Uterus (tissue), 4 donors: ENCODE measurements around the gene VAT1L. TPM values are rescaled to one million over a fixed set of nuclear protein-coding genes. Genes with fewer than 3 reads are reported as not detected.

Source experiments
- DNase-seq, 2 donors: peaks; one replicate each; pipeline ENCODE4 v3.0.0-alpha.2; 2019 to 2020
- H3K27ac ChIP-seq, 2 donors: fragments of 200-600 bp; sonication (generic); 1 replicate in 1 of 2; 2 replicates in 1 of 2; pipeline ENCODE4 v1.5.1; 2016 to 2018
- H3K27me3 ChIP-seq, 2 donors: fragments of 200-600 bp; sonication (generic); one replicate each; pipeline ENCODE4 v1.5.1; 2018 to 2019; ENCODE audit warnings: control low read depth in 1 of 2
- H3K36me3 ChIP-seq, 2 donors: fragments of 200-600 bp; sonication (generic); one replicate each; pipeline ENCODE4 v1.5.1; 2019; ENCODE audit warnings: control low read depth in 1 of 2
- H3K4me1 ChIP-seq, 2 donors: fragments of 200-600 bp; sonication (generic); one replicate each; pipeline ENCODE4 v1.5.1; 2018 to 2019; ENCODE audit warnings: control low read depth in 1 of 2
- H3K4me3 ChIP-seq, 2 donors: fragments of 200-600 bp; sonication (generic); 1 replicate in 1 of 2; 2 replicates in 1 of 2; pipeline ENCODE4 v1.5.1; 2018 to 2019; ENCODE audit warnings: mild to moderate bottlenecking in 1 of 2
- H3K9me3 ChIP-seq, 2 donors: fragments of 200-600 bp; sonication (generic); one replicate each; pipeline ENCODE4 v1.5.1; 2019; ENCODE audit warnings: control low read depth in 1 of 2
- CTCF ChIP-seq, 4 experiments: fragments of 200-600 bp in 2 of 4; fragments of 450-650 bp in 2 of 4; sonication (generic) in 2 of 4; IDR thresholded peaks; one replicate each; pipeline ENCODE4 v1.5.1; 2016 to 2019; ENCODE audit warnings: antibody characterized with exemption in 4 of 4, mild to moderate bottlenecking in 2 of 4, moderate library complexity in 1 of 4
- POLR2A ChIP-seq, 2 donors: fragments of 450-650 bp; IDR thresholded peaks; one replicate each; pipeline ENCODE4 v1.6.1; 2016; ENCODE audit warnings: antibody characterized with exemption in 2 of 2, mild to moderate bottlenecking in 1 of 2, moderate library complexity in 1 of 2
- intact Hi-C: fragments of 100-400 bp; cut with DNase I; formaldehyde crosslinking; loops from one replicate; pipeline ENCODE4 v1.15.1; 2023; ENCODE audit warnings: low total_unique reads
- total RNA-seq, 4 donors: library from RNA; depleted of rRNA in 3 of 4; stranded (reverse); fragments of >200 nt in 3 of 4; gene quantifications; one replicate each; pipeline versions ENCODE4 v1.1.0 to v1.2.4, GENCODE V29; 2014 to 2023
- donor health status: DM: yes; HTN: yes; CAD: no.

Gene VAT1L
- total RNA-seq, 4 donors from 2014 or later = 0.29 to 3.8 (median 1.7) TPM

GRCh38 chr16:77899416-77899815 lies 111.1 kb downstream of the VAT1L start:
- intact Hi-C loops = no loop called here

GRCh38 chr16:77905374-77905920 lies 117.1 kb downstream of the VAT1L start:
- Histone ChIP-seq H3K27ac (no peak overlapping the region), H3K27me3 (no peaks in the 10 kb centered on the region), H3K36me3 (no peaks in the 10 kb centered on the region), H3K4me1 (no peaks in the 10 kb centered on the region), H3K9me3 (no peaks in the 10 kb centered on the region), H3K4me3 (no peak overlapping the region)
- intact Hi-C loops = no loop called here
- no peak for DNase-seq
- TF ChIP-seq CTCF (IDR thresholded peaks at IDR 0.05) (no peak), POLR2A (IDR thresholded peaks at IDR 0.05) (no peak)

More at GRCh38 chr16:77899416-77899815, 111.1 kb downstream of the VAT1L start:
- Histone ChIP-seq H3K4me1 (no peaks in the 10 kb centered on the region), H3K27ac (no peak overlapping the region), H3K27me3 (no peaks in the 10 kb centered on the region), H3K4me3 (no peak overlapping the region), H3K36me3 (no peaks in the 10 kb centered on the region), H3K9me3 (no peaks in the 10 kb centered on the region)
- DNase-seq = no peak
- TF ChIP-seq POLR2A (IDR thresholded peaks at IDR 0.05) (no peak), CTCF (IDR thresholded peaks at IDR 0.05) (no peak)

GRCh38 chr16:77910021-77910420 lies 121.7 kb downstream of the VAT1L start:
- no peaks in the 10 kb centered on the region for H3K36me3 ChIP-seq
- no peaks in the 10 kb centered on the region for H3K4me1 ChIP-seq
- H3K9me3 ChIP-seq = no peaks in the 10 kb centered on the region
- intact Hi-C loops = no loop called here
- no peak for DNase-seq
- no peak overlapping the region for H3K4me3 ChIP-seq
- H3K27me3 ChIP-seq = no peaks in the 10 kb centered on the region
- TF ChIP-seq POLR2A (IDR thresholded peaks at IDR 0.05) = no peak
- no peak for TF ChIP-seq CTCF (IDR thresholded peaks at IDR 0.05)
- no peak overlapping the region for H3K27ac ChIP-seq

- TF ChIP-seq CTCF (IDR thresholded peaks at IDR 0.05) = no peak
- TF ChIP-seq POLR2A (IDR thresholded peaks at IDR 0.05) = no peak
- H3K36me3 ChIP-seq = no peaks in the 10 kb centered on the region
- no peak for DNase-seq
- H3K4me3 ChIP-seq = no peak overlapping the region
- no peak overlapping the region for H3K27ac ChIP-seq
- H3K9me3 ChIP-seq = no peaks in the 10 kb centered on the region
- H3K4me1 ChIP-seq = no peaks in the 10 kb centered on the region
- no peaks in the 10 kb centered on the region for H3K27me3 ChIP-seq
- intact Hi-C loops = no loop called here
Measured at GRCh38 chr16:77912617-77913016, 124.3 kb downstream of the VAT1L start.

- Histone ChIP-seq H3K4me3 (no peak overlapping the region), H3K27ac (no peak overlapping the region), H3K4me1 (no peaks in the 10 kb centered on the region), H3K27me3 (no peaks in the 10 kb centered on the region), H3K9me3 (no peaks in the 10 kb centered on the region), H3K36me3 (no peaks in the 10 kb centered on the region)
- TF ChIP-seq CTCF (IDR thresholded peaks at IDR 0.05) (no peak), POLR2A (IDR thresholded peaks at IDR 0.05) (no peak)
- intact Hi-C loops = no loop called here
- no peak for DNase-seq
Measured at GRCh38 chr16:77913738-77914253, 125.4 kb downstream of the VAT1L start.
